Body of pancreas (tissue), 4 donors: ENCODE measurements around the gene ADAM10. TPM values are rescaled to one million over a fixed set of nuclear protein-coding genes. Genes with fewer than 3 reads are reported as not detected.

Experiments used
- ATAC-seq: fragments of 150-250 bp; one replicate; pipeline ENCODE4 v1.9.1; 2016
- DNase-seq, 4 donors: peaks; one replicate each; pipeline ENCODE4 v3.0.0-alpha.2; 2019
- H3K27ac ChIP-seq, 4 donors: fragments of 200-600 bp; sonication (generic); 1 replicate in 3 of 4; 2 replicates in 1 of 4; pipeline versions ENCODE4 v1.5.1 to v1.6.1; 2016 to 2019; ENCODE audit warnings: mild to moderate bottlenecking in 1 of 4, mixed read lengths in 1 of 4, moderate library complexity in 1 of 4
- H3K27me3 ChIP-seq, 2 donors: fragments of 200-600 bp; sonication (generic); one replicate each; pipeline ENCODE4 v1.6.0; 2016; ENCODE audit warnings: mild to moderate bottlenecking in 1 of 2
- H3K36me3 ChIP-seq, 2 donors: fragments of 200-600 bp; sonication (generic); replicated peaks in 1 of 2; 2 replicates each; pipeline ENCODE4 v1.5.1; 2016; ENCODE audit warnings: low read depth in 2 of 2; ENCODE audit not compliant: insufficient read depth in 1 of 2
- H3K4me1 ChIP-seq: fragments of 200-600 bp; sonication (generic); one replicate; pipeline ENCODE4 v1.6.0; 2016
- H3K4me3 ChIP-seq, 2 donors: fragments of 200-600 bp; sonication (generic); 1 replicate in 1 of 2; 2 replicates in 1 of 2; pipeline ENCODE4 v1.5.1; 2016 to 2019
- H3K9me3 ChIP-seq, 3 donors: fragments of 200-600 bp; sonication (generic); 1 replicate in 2 of 3; 2 replicates in 1 of 3; pipeline ENCODE4 v1.5.1; 2016
- POLR2A ChIP-seq, 3 donors: fragments of 450-650 bp; IDR thresholded peaks; one replicate each; pipeline ENCODE4 v1.6.1; 2016; ENCODE audit warnings: antibody characterized with exemption in 3 of 3, mild to moderate bottlenecking in 2 of 3
- WGBS, 2 donors: methylation state at CpG; one replicate each; pipeline ENCODE4 v1.1.5; 2017; 5-methylcytosine and 5-hydroxymethylcytosine counted together
- intact Hi-C: fragments of 100-400 bp; cut with DNase I; formaldehyde crosslinking; loops from one replicate; pipeline ENCODE4 v1.15.1; 2023
- total RNA-seq, 2 donors: library from RNA; depleted of rRNA; stranded (reverse); fragments of >200 nt; gene quantifications; one replicate each; pipeline ENCODE4 v1.1.0, GENCODE V29; 2016
- TF ChIP-seq, protein P1 (sequence below), 7 experiments: fragments of 450-650 bp in 4 of 7; fragments of 200-600 bp in 3 of 7; sonication (generic) in 3 of 7; IDR thresholded peaks; one replicate each; pipeline ENCODE4 v1.5.1; 2016 to 2019; ENCODE audit warnings: antibody characterized with exemption in 7 of 7

ADAM10 gene
- total RNA-seq, 2 donors from 2014 or later, result 29.1 to 35.6 TPM

DNA sequence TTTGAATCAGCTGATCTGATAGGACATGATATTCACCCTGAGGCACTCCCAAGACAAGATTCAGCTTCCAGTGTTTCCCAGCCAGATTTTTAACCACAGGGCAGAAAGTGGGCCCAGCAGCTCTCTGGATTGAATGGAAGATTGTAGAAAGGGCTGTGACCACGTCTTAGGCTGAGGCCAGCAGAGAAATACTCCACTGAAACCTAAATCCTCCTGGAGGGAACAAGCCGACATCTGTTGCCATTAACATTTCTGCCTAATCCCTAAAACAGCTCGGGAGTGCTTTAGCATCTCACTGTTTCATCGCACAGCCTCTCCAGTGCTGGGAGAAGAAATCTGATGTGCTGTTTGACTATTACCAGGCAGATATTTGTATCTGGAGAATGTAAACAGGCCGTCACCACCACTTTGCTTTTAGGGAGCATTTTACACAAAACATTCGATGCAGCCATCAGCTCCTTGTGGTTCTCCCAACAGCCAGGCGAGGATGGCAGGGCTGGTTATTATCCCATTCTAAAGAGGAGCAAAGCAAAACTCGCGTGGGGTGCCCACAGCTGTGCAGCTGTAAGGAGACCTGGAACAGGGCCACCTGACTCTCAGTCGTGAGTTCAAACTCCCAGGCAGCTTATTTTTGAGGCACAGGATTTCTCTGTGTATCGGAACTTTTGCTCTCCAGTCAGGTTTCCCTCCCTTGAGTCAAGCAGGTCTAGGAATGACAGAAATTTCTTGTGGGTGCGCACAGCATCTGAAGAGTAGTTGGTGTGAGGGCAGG is 200.3 kb downstream of the ADAM10 start:
- peaks cover 14% of the 10 kb centered on the region for H3K4me1 ChIP-seq
- no peaks in the 10 kb centered on the region for H3K9me3 ChIP-seq
- H3K4me3 ChIP-seq, result no peak overlapping the region
- 79 to 83% methylated on average over 12 of the region's 12 CpGs for WGBS, 2 donors
- intact Hi-C loops, result no loop called here
- H3K27ac ChIP-seq, result no peak overlapping the region
- TF ChIP-seq POLR2A (IDR thresholded peaks at IDR 0.05), result no peak
- TF ChIP-seq, protein P1, sequence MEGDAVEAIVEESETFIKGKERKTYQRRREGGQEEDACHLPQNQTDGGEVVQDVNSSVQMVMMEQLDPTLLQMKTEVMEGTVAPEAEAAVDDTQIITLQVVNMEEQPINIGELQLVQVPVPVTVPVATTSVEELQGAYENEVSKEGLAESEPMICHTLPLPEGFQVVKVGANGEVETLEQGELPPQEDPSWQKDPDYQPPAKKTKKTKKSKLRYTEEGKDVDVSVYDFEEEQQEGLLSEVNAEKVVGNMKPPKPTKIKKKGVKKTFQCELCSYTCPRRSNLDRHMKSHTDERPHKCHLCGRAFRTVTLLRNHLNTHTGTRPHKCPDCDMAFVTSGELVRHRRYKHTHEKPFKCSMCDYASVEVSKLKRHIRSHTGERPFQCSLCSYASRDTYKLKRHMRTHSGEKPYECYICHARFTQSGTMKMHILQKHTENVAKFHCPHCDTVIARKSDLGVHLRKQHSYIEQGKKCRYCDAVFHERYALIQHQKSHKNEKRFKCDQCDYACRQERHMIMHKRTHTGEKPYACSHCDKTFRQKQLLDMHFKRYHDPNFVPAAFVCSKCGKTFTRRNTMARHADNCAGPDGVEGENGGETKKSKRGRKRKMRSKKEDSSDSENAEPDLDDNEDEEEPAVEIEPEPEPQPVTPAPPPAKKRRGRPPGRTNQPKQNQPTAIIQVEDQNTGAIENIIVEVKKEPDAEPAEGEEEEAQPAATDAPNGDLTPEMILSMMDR (IDR thresholded peaks at IDR 0.05), result no peak
- H3K36me3 ChIP-seq, result no peaks in the 10 kb centered on the region
- DNase-seq, result no peak
- no peak for ATAC-seq
- no peaks in the 10 kb centered on the region for H3K27me3 ChIP-seq

DNA sequence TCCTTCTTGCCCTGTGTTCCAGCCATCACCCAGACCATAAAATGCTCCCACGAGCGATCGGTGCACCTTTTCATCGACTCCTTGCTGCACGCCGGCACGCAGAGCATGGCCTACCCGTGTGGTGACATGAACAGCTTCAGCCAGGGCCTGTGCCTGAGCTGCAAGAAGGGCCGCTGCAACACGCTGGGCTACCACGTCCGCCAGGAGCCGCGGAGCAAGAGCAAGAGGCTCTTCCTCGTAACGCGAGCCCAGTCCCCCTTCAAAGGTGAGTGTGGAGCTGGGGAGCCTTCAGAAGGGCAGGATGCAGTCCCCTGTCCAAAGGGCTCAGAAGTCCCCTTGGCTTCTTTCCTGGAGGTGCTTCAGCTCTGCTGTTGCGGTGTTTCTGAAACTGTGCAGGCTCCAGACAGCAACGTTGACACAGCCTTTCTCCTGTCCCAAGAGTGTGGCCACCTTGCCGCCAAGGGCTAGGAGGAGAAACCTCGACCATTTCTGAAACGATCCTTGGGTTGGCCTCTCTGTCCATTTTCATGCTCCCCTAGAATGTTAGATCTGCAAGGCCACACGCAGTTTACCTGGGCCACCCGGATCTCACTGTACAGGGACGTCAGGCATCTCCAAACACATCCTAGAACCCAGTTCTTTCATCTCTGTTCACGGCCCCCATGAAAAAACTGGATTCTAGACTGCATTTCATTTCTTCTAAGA is 201.0 kb downstream of the ADAM10 start:
- no peaks in the 10 kb centered on the region for H3K36me3 ChIP-seq
- intact Hi-C loops, result no loop called here
- DNase-seq (no peak), ATAC-seq (no peak)
- peaks cover 14% of the 10 kb centered on the region for H3K4me1 ChIP-seq
- TF ChIP-seq, protein P1 (IDR thresholded peaks at IDR 0.05), result no peak
- TF ChIP-seq POLR2A (IDR thresholded peaks at IDR 0.05), result no peak
- no peak overlapping the region for H3K4me3 ChIP-seq
- WGBS, 2 donors, result 90 to 92% methylated on average over 9 to 25 of the region's 26 CpGs
- no peaks in the 10 kb centered on the region for H3K27me3 ChIP-seq
- no peaks in the 10 kb centered on the region for H3K9me3 ChIP-seq
- no peak overlapping the region for H3K27ac ChIP-seq

DNA sequence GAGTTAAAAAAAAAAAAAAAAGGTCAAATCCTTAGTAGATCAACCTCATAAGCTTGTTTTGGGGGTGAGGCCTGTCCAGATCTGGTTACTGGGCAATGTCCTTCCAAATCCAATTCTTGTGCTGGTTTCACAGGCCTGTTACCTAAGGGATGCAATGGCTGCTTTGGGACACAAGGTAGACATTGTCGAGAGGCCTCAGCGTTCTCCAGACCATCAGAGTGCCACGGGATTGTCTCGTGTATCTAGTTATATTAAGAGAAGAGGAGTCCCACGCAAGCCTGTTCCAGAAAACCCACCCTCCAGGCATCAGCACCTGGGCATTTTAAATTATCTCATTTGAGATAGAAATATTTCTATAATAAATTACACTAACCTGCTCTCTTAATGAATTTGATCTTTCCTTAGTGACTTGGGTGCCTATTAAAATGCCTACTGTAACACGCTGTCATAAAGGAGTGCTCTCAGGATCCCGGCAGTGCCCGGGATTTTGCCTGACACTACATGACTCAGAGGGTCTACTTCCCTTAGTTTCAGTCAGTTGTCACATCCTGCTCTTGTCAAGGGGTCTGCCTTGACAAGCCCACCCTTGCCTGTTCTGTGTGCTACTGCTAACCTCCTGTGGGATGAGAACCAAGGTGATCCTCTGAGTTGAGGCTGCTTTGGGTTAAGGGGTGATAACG is 201.7 kb downstream of the ADAM10 start:
- Histone ChIP-seq H3K27me3 (no peaks in the 10 kb centered on the region), H3K9me3 (no peaks in the 10 kb centered on the region), H3K27ac (peak overlapping the region in 3 of 4 donors; percentile 23 to 66 (median 65)), H3K4me3 (no peak overlapping the region), H3K4me1 (peaks cover 14% of the 10 kb centered on the region), H3K36me3 (no peaks in the 10 kb centered on the region)
- WGBS, 2 donors, result 92 to 93% methylated on average over 9 of the region's 9 CpGs
- ATAC-seq (no peak), DNase-seq (no peak)
- intact Hi-C loops, result no loop called here
- TF ChIP-seq POLR2A (IDR thresholded peaks at IDR 0.05), result no peak
- TF ChIP-seq, protein P1 (IDR thresholded peaks at IDR 0.05), result no peak

DNA sequence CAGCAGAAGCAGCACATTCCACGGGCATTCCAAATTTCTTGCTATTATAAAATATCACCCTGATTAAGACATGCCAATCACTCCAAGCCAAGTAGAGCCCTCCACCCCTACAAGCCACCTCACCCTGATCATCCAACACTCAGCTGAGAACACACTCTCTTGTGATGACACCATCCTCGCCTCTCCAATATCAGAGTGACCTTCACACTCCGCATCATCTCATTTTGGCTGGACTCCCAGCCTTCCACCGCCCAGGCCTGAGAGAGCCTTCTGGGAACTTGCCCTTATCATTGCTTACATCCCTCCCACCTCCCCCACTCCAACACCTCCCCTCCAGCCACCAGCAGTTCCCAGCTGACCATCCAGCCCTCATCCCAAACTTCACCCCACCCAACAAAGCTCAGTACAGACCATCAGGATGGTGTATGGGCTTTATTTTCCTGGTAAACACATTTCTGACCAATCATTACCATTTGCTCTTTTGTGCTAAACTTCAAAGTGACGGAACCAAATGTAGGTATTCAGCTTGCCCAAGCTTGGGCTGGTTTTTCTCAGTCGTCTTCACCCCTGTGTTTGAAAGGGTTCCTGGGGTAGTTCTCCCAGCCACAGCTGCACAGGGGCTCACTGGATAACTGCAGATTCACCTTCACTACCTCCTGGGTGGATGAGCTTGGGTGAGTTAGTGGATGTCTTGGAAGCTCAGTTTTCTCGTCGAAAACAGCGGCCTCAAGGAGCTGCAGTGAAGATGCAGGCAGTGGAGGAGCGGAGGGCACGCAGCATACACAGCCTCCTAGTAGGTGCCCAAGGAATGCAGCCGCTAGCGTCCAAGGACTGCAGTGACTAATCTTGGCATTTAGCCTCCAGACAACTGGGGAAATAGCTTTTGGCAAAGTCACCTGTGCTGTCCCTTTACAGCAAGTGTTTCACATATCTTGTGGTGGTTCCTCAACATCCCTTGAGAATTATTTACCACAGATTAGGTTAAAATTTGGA is 202.6 kb downstream of the ADAM10 start:
- peak; percentile 50 to 76 (median 62) for DNase-seq

More for the DNA sequence above, 202.6 kb downstream of the ADAM10 start:
- ATAC-seq, result peak; percentile 76
- H3K36me3 ChIP-seq, result no peaks in the 10 kb centered on the region
- peaks cover 14% of the 10 kb centered on the region for H3K4me1 ChIP-seq
- TF ChIP-seq POLR2A (IDR thresholded peaks at IDR 0.05), result no peak
- TF ChIP-seq, protein P1 (IDR thresholded peaks at IDR 0.05), result peak in 1 of 7 experiments; percentile 5
- no peak overlapping the region for H3K4me3 ChIP-seq
- WGBS, 2 donors, result 56 to 60% methylated on average over 13 of the region's 13 CpGs
- no peaks in the 10 kb centered on the region for H3K9me3 ChIP-seq
- H3K27me3 ChIP-seq, result no peaks in the 10 kb centered on the region
- intact Hi-C loops, result no loop called here
- H3K27ac ChIP-seq, result peak overlapping the region in 3 of 4 donors; percentile 23 to 66 (median 65)
